C4-2B (cell line): ENCODE results near the gene SCN9A.
A peak's percentile ranks its signal among the peaks of the same experiment; 100 is the strongest.

ENCODE experiments used
- H3K27ac ChIP-seq: fragments of 450-650 bp; 2 replicates; pipeline ENCODE4 v1.5.1; 2017
- CTCF ChIP-seq: fragments of 450-650 bp; conservative IDR thresholded peaks from 2 replicates; pipeline ENCODE4 v1.5.1; 2017; ENCODE audit warnings: mild to moderate bottlenecking
- ZFX ChIP-seq: fragments of 450-650 bp; IDR thresholded peaks from 2 replicates; pipeline ENCODE4 v1.6.1; 2017

The SCN9A gene

GRCh38 chr2:166375736-166376487, at the start of gene SCN9A:
TSS of gene SCN9A (minus strand) at chr2:166375944. CDS start at chr2:166311756, 64,188 bp downstream.
- no peak within 1 kb of the TSS for H3K27ac ChIP-seq
- TF ChIP-seq CTCF: no peak
- no peak for TF ChIP-seq ZFX

- no peak for TF ChIP-seq ZFX
- no peak for TF ChIP-seq CTCF
- H3K27ac ChIP-seq: no peak overlapping the region
These were observed 49.1 kb upstream of the SCN9A start for GRCh38 chr2:166424841-166425240.

- peak; percentile 48 for TF ChIP-seq CTCF
- no peak for TF ChIP-seq ZFX
- no peak overlapping the region for H3K27ac ChIP-seq
These were observed 43.8 kb upstream of the SCN9A start for GRCh38 chr2:166419616-166419934.

- no peak overlapping the region for H3K27ac ChIP-seq
- TF ChIP-seq CTCF (no peak), ZFX (no peak)
These were observed 43.3 kb upstream of the SCN9A start for GRCh38 chr2:166418853-166419615.

- no peak for TF ChIP-seq ZFX
- peak; percentile 44 for TF ChIP-seq CTCF
These were observed 41.9 kb upstream of the SCN9A start for GRCh38 chr2:166417669-166418068.

GRCh38 chr2:166413255-166413654, 37.5 kb upstream of the SCN9A start:
- TF ChIP-seq CTCF (no peak), ZFX (no peak)
- H3K27ac ChIP-seq: no peak overlapping the region

More at GRCh38 chr2:166417669-166418068, 41.9 kb upstream of the SCN9A start:
- H3K27ac ChIP-seq: no peak overlapping the region
